Pons (tissue), 1 donor: ENCODE data around the gene PXDN.
"Not testable (repeated sequence)": the region's sequence is repeated elsewhere in the genome, so short reads cannot be mapped to it uniquely, and the experiment has no call there.

Experiments used
- DNase-seq: peaks from one replicate; pipeline ENCODE4 v3.0.0-alpha.2; 2016; ENCODE audit warnings: low spot score

The PXDN gene, protein sequence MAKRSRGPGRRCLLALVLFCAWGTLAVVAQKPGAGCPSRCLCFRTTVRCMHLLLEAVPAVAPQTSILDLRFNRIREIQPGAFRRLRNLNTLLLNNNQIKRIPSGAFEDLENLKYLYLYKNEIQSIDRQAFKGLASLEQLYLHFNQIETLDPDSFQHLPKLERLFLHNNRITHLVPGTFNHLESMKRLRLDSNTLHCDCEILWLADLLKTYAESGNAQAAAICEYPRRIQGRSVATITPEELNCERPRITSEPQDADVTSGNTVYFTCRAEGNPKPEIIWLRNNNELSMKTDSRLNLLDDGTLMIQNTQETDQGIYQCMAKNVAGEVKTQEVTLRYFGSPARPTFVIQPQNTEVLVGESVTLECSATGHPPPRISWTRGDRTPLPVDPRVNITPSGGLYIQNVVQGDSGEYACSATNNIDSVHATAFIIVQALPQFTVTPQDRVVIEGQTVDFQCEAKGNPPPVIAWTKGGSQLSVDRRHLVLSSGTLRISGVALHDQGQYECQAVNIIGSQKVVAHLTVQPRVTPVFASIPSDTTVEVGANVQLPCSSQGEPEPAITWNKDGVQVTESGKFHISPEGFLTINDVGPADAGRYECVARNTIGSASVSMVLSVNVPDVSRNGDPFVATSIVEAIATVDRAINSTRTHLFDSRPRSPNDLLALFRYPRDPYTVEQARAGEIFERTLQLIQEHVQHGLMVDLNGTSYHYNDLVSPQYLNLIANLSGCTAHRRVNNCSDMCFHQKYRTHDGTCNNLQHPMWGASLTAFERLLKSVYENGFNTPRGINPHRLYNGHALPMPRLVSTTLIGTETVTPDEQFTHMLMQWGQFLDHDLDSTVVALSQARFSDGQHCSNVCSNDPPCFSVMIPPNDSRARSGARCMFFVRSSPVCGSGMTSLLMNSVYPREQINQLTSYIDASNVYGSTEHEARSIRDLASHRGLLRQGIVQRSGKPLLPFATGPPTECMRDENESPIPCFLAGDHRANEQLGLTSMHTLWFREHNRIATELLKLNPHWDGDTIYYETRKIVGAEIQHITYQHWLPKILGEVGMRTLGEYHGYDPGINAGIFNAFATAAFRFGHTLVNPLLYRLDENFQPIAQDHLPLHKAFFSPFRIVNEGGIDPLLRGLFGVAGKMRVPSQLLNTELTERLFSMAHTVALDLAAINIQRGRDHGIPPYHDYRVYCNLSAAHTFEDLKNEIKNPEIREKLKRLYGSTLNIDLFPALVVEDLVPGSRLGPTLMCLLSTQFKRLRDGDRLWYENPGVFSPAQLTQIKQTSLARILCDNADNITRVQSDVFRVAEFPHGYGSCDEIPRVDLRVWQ (N-terminal part only)

DNA sequence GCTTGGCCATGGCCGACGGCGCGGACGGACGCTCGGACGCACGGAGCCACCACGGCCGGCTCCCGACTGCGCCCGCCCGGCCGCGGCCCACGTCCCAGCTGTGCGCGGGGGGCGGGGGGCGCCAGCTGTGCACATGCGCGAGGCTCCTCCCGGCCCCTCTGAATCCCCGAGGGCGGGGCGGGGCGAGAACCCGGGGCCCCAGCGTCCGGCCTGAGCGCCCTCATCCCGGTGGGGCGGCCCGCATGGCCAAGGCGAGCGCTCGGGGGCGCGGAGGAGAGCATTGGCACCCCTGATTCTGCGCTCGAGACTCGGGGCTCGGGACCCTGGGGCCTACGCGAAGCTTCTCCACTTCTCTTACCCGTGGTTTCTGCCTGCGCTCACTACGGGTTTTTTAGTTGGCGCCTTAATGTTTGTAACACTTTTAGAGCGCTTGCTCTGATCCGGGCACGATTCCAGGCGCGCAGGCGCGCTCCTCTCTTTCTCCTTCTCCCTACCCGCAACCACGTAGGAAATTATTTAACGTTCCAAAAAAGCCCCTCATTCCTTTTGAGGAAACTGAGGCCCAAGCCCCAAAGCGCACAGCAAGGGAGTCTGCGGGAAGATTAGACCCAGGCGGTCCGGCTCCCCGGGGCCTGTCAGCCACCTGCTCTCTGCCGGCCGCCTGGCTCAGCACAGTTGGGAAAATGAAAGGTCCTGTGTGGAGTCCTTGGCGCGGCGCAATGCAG, at the start of gene PXDN:
PXDN (minus strand) TSS at position 70 of the 725 bp plus-strand sequence; CDS start at position 10, 60 bp downstream.
- DNase-seq = no peak

DNA sequence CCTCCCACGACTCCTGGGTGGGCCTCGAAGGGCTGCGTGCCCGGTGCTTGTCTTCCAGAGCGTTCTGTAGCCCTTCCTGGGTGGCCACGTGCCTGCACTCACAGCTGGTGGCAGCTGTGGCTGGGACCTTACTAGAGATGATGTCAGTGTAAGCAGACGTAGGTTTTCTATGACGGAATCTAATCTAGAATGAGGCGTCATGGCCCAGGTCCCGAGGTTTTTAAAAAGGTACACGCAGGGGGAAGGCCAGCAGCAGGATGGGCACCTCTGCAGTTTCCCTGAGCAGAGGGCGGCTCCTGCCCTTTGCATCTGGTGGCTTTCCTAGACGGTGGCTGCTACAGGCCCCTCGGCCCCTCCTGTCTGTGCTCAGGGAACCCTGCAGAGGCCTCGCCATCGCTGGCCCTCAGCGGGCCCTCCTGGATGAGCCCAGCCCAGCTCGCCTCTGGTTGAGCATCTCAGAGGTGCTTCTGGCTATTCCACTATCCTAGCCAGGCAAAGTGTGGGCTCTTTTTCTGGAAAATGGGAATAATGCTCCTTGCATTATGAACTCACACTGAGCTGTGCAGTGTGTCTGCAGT, 49.6 kb upstream of the PXDN start:
- DNase-seq = no peak

DNA sequence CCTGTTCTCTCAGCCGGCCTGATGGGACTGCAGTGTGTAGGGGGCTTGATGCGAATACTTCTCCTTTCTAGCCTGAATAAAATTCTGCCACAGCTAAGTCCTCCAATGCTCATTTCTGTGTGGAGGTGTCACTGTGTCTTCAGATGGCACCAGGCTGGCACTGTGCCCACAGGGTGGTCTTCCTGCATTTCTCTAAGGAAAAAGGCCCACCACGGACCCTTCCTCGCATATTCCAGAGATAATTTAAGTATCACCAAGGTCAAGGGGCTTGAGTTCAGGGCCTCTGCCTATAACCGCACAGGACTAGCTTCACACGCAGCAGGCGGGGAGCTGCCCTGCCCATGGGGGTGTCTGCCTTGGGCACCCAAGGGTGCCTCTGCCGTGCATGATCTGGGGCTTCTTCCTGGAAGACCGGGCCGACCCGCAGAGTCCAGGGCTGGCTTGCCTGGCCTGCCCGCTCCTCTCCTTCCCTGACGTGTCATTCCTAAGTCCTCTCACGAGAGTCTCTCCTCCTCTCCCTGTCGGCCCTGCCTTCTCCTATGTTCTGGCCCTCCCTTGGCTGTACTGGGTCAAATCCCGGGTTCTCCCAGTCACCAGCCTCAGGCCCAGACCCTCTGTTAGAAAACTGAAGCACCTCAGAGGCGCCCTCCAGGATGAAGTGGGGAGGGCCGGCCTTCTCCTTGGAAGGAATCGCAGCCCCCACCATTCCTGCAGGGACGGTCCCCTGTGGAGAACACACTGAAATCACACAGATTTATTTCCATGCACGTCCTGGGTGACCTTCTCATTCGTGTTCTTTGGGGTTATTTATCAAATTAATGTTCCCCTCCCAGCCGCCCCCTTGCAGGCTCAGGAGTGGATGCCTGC, 48.9 kb upstream of the PXDN start:
- no peak for DNase-seq

DNA sequence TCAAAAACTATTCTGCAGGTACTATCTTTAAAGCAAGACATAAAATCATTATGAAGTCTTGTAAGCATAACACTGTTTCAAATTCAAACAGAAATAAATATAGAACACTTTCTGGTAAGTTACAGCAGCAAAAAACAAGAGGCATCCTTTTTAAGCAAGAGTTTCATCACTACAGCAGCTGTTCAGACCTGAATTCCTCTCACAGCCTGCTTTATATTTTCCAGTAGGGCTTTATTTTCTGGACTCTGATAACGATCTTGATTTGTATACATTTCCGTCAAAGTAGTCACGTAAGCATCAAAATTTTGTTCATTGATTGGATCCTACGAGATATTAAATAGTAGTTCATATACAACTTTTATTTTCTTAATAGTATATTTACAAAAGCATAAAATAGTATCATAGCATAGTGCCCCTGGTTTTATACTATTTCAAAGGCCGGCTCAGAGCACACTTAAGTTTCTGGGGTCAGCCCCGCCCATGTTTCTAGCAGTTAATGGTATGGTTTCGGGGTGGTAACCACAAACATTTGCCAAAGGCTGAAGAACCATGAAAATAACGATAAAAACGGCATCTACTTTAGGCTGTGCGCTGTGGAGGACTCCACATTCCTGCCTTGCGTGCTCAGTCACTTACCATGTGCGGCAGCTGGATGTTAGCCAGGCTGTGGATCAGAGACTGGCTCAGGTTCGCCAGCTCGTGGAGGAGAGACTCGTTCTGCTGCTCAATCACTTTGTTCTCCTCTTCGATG, 47.5 kb upstream of the PXDN start:
- no peak for DNase-seq

DNA sequence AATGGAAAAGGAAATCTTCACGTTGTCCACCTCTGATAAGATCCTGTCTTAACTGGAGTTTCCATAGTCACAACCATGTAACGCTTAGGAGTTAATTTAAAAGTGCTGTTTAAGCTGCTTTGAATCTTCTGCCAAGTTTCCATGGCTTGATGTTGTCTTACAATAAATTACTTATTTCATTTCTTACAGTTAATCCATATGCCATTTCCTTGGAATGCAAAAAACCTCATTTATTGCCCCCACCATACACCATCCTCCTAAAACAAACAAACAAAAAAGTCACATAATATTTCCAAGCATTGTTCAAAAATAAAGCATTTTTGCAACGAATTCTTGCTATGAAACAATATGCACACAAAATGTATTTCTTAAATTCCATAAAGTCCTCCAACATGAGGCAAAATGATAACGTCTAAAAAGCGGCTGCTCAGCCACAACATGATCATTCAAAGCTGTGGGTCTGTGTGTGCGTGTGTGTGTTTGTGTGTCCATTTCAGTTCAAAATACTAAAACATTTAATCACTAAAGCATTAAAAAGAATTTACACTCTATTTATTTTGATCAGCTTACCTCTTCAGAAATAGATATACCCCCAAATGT, 46.8 kb upstream of the PXDN start:
- no peak for DNase-seq

DNA sequence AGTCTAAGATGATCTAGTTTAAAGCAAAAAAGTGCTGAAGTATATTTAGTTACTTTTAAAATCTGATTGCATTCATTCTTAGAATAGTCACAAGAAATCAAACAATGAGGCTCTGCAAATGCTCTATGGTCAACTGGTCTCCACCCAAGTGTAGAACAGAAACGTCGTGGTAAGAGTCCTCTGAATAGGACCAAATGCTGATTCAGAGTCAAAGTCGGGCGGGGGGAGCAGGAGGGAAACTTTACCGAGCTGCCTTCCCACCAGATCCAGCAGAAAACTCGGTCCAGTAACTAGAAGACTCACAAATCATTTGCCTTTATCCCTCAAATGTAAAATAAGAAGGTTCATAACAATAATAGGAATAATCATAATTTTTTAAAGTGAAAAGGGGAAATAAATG, 46.2 kb upstream of the PXDN start:
- no peak for DNase-seq

DNA sequence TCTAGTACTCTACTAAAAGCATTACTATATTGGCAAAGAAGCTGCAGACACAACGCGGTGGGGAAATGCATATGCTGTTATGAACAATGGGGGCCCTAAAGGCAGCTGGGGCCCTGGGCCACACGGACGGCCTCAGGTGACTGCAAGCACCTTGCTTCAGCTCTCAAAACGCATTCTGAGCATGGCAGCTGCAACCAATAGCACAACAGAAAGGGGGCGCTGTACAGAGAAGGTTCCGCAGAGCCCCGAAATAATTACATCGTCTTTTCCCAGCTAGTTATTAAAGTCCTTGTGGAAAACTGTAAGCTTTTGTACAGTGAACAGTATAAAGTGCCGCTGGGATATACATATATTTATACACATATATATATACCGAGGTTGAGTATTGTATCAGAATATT, 45.3 kb upstream of the PXDN start:
- no peak for DNase-seq

DNA sequence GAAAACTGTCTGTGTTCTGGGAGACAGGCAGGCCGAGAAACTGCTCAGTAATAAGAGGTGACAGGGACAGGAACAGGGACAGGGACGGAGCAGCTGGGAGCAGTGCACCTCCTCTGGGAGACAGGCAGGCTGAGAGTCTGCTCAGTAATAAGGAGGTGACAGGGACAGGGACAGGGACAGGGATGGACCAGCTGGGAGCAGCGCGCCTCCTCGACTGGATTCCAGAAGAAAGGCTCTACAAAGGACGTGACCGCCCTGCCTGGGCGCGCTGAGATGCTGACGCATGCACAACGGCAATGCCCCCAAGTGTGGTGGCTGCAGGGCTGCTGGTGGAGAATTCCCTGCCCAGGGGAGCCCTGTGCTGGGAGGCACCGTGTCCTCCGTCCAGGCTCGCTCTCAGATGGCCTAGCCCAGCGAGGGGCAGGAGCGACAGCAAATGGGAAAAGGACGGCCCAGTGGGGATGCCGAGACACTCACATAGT, 44.2 kb upstream of the PXDN start:
- no peak for DNase-seq

DNA sequence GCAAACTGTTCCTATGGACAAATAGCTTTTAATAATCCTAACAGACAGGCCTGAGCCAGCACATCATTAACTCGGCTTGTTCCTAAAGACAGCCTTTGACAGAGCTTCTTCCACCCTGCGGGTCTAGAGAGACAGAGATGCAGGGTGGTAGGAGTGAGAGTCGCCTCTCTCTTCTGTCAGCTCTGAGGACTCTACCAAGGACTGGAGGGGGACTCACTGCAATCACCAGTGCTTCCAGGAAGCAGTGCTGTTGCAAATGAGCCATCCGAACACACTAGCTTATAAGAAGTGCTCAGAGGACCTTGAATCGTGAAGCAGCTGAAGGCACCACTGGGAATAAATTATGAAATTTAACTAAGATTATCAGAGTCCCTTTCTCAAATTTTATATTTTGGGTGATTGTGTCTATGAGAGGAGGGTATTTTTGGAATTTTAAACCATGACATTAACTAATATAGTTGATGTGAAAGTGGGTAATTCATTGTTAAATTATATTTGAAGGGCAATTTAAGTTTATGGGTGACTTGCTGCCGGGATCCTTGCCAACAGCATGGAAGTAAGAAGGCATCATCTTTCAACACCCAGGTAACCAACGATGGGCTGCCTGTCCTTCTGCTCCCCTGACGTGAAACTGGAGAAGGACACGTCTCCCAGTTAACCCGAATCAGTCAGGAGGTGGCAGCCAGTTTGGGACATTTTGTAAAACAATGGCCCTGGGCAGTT, 43.6 kb upstream of the PXDN start:
- DNase-seq = no peak

DNA sequence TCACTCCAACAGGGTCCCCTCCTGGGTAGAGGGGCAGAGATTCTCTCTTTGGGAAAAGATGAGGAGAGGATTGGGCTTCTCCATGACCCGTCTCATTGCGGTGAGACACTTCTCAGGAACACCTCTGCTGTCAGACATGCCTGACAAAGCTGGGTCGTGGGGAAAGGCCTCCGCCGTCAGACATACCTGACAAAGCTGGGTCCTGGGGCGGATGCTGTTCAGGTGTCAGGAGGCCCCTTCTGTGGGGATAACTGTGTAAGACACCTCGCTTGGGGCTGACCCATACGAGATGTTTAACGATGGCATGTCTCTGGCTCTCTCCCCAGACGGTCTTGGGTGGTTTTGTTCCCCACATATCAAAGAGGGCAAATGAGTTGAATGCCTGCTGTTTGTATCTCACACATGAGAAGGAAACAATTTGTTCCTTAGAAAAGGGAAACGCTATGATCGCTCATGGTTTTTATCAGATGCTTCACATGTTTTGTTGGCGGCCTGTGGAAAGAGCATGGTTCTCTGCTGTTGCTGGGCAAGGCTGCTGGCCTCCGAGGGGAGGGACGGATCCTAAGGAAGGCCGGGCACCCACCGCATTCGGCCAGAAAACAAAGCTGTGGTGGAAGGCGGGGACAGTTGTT, 40.8 kb upstream of the PXDN start:
- DNase-seq = no peak

DNA sequence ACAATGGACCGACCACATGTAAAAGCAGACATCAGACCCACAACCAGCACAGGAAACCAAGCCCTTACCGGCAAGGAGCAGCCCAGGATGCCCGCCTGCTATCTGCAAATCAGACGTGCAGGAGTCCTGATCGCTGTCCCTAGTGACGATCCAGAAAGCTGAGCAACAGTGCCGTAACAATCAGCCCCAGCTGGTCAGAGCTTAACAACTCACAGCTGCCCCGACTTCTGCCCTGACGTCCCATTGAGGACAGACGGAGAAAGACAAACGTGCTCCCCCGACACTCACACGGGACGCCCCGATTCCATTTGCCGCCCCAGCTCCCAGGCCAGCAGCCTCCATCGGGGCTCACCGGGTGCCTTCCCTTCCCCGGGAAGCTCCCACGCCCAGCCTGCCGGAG, 39.8 kb upstream of the PXDN start:
- DNase-seq = no peak

DNA sequence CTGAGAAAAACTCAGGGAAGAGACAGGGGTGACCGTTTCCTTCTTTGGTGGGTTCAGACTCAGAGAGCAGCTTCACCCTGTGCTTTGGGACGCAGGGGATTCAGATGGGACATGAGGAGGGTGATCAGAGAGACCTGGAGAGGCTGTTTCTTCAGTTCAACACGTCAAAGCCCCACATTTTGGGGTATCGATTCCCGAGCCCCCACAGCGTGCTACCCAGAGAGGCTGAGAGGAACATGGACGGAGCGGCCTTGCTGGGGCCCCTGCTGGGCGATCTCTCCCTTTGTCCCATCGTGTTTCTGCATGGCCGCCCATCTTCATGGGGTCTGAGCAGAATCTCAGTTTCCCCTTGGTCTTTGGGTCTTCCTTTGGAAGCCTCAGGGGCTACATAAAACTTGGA, 38.2 kb upstream of the PXDN start:
- no peak for DNase-seq

DNA sequence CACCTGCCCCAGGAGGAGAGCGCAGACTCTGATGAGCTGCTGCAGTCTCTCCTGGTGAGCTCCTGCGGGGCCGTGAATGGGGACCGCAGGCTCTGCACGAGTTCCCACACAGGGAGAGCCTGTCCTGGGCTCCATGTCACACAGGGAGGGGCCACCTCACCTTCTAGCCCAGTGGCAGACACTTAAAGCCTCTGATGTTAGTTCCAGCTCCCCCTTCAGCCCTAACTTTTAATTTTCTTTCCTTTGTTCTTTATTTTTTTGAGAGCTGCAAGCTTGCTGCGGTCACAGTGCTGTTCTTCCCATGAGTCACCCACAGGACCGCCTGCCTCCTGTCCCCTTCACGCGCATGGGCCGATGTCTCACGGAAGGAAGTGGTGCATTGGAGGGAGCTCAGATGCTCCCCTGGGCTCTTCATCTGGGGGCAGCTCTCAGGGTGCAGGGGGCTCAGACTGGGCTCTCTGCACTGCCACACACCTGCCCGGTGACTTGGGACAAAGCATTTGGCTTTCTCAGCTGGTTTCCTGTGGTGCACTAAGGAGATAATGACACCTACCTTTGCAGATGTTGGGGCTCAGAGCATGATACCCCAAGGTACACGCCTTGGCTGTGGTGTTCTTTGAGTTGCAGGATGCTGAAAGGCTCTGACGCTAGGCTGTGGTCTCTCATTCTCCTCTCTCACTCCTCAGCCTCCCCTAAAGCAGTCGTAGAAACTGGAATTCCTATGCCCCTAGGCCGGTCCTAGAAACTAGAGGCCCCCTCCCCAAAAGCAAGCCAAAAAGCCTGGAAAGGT, 37.2 kb upstream of the PXDN start:
- DNase-seq = no peak

DNA sequence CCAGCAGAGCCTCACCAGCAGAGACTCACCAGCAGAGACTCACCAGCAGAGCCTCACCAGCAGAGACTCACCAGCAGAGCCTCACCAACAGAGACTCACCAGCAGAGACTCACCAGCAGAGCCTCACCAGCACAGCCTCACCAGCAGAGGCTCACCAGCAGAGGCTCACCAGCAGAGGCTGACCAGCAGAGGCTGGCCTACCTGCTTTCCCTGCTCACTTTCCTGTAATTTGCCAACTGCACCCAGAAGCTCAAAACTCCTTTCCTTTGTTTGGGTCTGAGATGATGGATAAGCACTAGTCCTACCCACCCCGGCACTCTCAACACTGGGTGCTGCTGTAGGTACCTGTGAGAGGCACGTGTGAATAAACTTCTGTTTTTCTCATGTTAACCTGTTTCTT, 36.4 kb upstream of the PXDN start:
- DNase-seq = no peak

DNA sequence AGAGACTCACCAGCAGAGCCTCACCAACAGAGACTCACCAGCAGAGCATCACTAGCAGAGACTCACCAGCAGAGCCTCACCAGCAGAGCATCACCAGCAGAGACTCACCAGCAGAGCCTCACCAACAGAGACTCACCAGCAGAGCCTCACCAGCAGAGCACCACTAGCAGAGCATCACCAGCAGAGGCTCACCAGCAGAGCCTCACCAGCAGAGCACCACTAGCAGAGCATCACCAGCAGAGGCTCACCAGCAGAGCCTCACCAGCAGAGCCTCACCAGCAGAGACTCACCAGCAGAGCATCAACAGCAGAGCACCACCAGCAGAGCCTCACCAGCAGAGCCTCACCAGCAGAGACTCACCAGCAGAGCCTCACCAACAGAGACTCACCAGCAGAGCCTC, 35.7 kb upstream of the PXDN start:
- not testable (repeated sequence) for DNase-seq

DNA sequence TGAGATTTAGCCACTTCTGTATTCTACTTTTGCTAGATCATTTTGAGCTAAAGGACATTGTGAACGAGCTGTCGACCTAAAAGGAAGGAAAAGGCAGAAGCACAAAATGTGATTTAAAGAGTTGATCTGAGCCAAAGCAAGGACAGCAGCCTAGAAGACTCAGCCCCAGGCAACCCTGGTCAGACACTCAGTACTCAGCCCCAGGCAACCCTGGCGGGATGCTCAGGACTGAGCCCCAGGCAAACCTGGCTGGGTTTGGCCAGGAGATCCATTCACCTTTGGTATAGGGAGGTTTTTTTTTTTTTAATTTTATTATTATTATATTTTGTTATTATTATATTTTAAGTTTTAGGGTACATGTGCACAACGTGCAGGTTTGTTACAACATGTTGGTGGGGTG, 34.3 kb upstream of the PXDN start:
- DNase-seq = no peak

DNA sequence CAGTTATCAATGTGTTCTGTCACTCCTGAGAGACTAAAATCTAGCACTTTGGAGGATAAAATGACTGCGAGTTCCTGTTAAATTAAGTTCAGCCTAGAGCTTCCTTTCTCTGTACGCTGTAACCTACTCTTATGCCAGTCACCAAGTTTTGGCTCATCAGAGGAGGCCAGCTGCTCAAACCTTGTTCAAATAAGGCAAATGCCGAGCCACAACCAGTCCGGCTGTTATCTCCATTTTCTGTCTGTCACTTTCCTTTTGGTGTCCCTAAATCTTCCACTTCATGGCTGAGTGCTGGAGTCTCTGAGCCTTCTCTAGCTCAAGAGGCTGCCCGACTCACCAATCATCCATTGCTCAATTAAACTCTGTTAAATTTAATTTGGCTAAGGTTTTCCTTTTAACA, 33.5 kb upstream of the PXDN start:
- no peak for DNase-seq
